ENCODE data around the gene BLMH. TPM values are rescaled to one million over a fixed set of nuclear protein-coding genes. Genes with fewer than 3 reads are reported as not detected.
"Not testable (repeated sequence)": the region's sequence is repeated elsewhere in the genome, so short reads cannot be mapped to it uniquely, and the experiment has no call there.

The BLMH gene
- total RNA-seq, 1 donor from 2014 or later, result 46.4 TPM

DNA sequence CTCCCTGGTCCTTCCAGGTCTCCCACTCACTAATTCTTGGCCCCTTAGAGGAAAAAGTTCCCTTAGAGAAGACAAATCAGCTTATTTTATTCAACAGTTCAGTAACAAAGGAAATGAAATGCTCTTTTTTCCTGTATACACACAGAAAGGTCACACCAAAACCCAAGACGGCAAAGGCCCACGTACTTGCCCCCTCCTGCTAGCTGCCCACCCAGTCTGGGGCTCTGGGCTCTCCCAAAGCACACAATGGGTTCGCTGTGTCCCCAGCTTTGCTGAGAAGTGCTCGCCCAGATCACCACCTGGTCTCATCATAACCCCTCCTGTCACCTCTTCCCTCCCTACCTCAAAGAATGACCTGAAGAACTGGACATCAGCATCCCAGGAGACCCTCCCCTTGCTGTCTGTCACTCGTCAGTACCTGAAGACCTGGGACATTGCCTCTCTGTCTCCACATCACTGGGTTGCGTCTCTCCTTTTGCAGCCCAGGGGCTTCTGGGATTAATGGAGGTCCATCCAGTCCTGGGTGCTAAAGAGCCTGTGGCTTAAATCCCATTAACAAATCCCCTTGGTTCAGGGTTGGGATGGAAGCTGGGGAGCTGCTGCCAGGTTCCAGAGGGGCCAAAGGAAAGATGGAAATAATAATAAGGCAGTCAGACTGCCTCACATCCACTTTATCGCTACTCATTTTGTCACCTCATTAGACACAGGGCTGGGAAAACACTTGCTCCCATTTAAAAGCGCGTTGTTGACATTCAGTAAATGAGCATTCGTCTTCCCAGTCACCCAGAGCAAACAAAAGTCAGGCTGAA is 59.5 kb downstream of the BLMH start:
- DNase-seq (ENCODE audit: extremely low read depth, low read depth, low spot score), result no peak

DNA sequence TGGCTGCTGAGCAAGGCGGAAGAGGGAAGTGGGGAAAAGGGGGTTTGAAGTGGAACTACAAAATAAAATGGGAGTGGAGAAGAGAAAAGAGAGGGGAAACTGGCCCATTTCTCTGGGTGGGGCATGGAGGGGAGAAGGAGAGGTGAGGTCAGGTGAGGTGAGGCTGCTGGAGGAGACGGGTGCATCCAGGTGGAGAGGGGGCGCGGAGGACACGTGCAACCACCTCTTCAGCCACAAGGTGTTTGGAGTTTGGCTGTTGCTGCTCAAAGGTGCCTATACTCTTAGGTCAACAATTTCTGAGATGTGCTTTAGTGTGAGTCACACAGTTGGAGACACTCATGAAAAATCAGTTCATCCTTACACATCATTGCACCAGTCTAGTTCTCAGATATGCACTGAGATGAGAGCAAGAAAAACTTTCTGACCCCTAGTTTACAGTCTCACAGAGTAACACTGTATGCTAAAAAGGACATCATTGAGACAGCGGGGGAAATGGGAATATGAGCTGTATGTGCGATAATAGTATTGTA is 61.1 kb downstream of the BLMH start:
- no peak for DNase-seq (ENCODE audit: extremely low read depth, low read depth, low spot score)

DNA sequence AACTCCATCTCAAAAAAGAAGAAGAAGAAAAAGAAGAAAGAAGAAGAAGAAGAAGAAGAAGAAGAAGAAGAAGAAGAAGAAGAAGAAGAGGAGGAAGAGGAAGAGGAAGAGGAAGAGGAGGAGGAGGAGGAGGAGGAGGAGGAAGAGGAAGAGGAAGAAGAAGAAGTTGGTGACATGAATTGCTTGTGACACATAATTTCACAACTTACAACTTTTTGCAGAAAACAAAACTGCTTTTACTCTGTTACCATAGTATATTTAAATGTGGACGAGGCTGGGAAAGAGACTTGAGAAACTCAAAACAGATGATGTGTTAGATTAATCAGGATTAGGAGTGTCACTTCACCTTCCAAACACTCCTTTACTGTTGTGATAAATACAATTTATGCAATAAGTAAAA is 61.7 kb downstream of the BLMH start:
- DNase-seq (ENCODE audit: extremely low read depth, low read depth, low spot score), result not testable (repeated sequence)

GRCh38 chr17:30229012-30229411 is 62.7 kb downstream of the BLMH start:
- DNase-seq (ENCODE audit: extremely low read depth, low read depth, low spot score), result no peak

- no peak for DNase-seq (ENCODE audit: extremely low read depth, low read depth, low spot score)
Observed at GRCh38 chr17:30228011-30228410, 63.7 kb downstream of the BLMH start.

DNA sequence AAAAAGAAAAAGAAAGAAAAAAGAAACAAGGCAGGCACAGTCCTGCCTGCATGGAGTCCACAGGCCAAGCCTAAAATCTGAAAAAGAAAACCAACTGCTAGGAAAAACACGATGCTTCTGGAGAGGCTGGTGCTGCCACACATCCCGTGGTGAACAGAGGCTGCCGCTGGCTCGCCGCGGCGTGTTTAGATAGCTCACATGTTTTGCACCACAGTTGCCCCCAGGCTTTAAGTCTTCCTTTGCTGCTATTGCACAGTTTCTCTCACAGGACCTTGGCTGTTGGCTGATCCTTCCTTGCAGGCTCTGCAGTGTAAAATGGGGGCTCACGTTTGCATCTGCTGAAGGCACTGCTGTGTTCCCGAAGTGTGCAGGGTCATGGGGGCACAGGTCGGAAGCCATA is 64.9 kb downstream of the BLMH start:
- no peak for DNase-seq (ENCODE audit: extremely low read depth, low read depth, low spot score)

GRCh38 chr17:30225919-30226553 is 65.7 kb downstream of the BLMH start:
- no peak for DNase-seq (ENCODE audit: extremely low read depth, low read depth, low spot score)

DNA sequence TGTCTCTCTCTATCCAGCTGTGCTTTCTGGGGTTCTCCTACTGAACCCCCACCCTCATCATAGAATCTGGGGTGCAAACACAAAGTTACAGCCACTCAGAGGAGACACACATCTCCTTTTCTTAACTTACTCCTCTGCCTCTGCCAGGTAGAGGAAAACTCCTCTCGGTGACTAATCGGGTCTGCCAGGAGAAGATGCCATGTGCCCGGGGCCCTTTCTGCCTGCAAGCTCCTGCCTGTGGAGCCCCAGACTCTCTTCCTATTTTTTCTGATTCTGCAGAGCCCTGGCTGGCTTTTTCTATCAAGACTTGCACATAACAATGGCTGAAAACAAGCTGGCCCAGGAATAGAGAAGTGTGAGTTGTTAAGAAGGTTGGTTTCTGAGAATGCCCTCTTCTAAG is 66.6 kb downstream of the BLMH start:
- DNase-seq (ENCODE audit: extremely low read depth, low read depth, low spot score), result no peak

DNA sequence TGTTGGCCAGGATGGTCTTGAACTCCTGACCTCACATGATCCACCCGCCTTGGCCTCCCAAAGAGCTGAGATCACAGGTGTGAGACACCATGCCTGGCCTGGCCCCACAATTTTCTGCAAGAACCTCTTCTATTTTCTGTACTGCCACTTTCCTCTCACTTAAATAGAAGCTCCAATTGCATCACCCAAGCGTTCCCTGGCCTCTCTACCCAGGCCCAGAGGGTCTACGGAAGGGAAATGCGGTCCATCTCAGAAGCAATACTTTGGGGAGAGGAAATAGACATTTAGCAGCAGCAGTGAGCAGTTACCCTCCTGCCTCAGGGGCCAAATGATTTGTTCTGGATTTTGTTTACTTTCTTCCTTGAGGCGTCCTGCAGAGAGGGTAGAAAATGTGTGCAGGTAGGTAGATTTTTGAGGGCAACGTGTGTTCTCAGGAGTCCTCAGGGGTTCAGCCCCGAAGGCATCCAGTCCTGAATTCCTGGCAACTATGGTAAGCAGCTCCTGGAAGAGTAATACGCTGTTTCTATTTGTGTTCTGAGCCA is 67.3 kb downstream of the BLMH start:
- DNase-seq (ENCODE audit: extremely low read depth, low read depth, low spot score), result no peak

GRCh38 chr17:30222721-30223175 is 69.0 kb downstream of the BLMH start:
- no peak for DNase-seq (ENCODE audit: extremely low read depth, low read depth, low spot score)

- no peak for DNase-seq (ENCODE audit: extremely low read depth, low read depth, low spot score)
Observed at GRCh38 chr17:30222251-30222650, 69.5 kb downstream of the BLMH start.

GRCh38 chr17:30221346-30221745 is 70.4 kb downstream of the BLMH start:
- DNase-seq (ENCODE audit: extremely low read depth, low read depth, low spot score), result no peak

DNA sequence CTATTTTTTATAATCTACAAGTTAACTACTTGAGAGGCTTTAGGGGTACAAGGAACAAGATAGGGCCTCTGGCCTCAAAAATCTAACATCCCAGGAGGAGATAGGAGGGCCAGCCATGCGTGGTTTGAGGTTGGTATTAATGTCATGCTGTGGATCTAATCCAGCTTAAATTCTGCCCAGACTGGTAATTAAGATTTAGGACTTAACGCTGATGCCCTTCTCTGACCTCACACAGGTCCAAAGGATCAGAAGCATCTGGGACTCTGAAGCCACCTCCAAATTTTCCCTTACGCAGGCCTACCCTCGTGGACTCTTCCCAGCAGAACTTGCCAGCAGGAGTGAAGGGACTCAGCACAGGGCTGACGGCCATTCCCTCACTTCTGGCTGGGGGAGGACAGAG is 71.3 kb downstream of the BLMH start:
- DNase-seq (ENCODE audit: extremely low read depth, low read depth, low spot score), result no peak

- no peak for DNase-seq (ENCODE audit: extremely low read depth, low read depth, low spot score)
Observed at GRCh38 chr17:30219833-30220232, 71.9 kb downstream of the BLMH start.

DNA sequence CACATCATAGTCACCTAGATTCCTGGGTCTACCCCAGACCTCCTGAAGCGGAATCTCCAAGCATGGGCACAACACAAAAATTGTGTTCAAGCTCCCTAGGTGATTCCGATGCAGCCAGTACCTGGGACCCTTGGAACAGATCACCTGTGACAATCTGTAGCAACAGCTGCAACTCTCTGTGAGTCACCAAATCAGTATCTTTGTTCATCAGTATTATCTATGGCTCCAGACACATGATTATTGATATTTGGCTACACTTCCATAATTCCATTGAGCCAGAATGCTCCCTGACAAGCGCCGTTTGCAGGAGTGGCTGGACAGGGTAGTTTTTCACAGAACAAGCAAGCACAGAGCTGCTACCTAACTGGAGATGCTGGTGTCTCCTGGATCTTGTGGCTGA is 72.4 kb downstream of the BLMH start:
- no peak for DNase-seq (ENCODE audit: extremely low read depth, low read depth, low spot score)

- no peak for DNase-seq (ENCODE audit: extremely low read depth, low read depth, low spot score)
Observed at GRCh38 chr17:30218799-30219198, 72.9 kb downstream of the BLMH start.

- no peak for DNase-seq (ENCODE audit: extremely low read depth, low read depth, low spot score)
Observed at GRCh38 chr17:30217746-30218245, 73.9 kb downstream of the BLMH start.

DNA sequence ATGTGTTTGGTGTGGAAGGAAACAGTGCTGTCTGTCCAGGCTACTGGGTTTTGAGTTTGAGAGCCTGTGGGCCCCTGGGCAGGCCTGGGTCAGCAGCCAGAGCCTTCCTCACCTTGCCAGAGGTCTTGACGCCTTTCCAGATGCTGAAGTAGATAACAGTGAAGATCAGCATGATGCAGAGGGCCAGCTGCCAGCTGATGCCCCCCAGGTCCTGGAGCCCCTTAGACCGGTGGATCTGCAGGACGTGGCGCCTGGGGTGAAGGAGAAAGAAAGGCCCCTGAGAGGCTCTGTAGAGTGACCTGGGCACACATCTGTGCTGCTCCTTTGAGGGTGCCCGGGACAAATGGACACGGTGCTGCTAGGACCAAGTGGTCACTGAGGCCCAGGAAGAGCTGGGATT is 74.7 kb downstream of the BLMH start:
- no peak for DNase-seq (ENCODE audit: extremely low read depth, low read depth, low spot score)

DNA sequence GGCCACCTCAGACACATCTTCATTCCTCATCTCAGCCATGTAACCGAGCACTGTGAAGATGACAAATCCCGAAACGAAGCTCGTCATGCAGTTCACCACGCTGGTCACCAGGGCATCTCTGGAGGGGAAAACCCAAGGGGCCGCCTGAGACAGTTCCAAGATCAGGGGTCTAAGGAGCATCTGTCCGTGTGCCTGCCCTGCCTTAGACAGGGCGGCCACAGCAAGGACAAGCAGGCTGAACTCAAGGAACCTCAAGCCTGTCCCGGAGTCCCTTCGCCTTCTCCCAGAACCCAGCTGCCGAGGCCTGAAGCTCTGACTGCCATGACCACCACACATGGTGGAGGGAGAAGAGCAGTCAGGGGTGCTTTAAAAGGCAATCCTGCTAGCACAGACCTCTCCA is 79.0 kb downstream of the BLMH start:
- DNase-seq (ENCODE audit: extremely low read depth, low read depth, low spot score), result no peak

- DNase-seq (ENCODE audit: extremely low read depth, low read depth, low spot score), result no peak
Observed at GRCh38 chr17:30211371-30211770, 80.4 kb downstream of the BLMH start.

GRCh38 chr17:30210901-30211300 is 80.8 kb downstream of the BLMH start:
- no peak for DNase-seq (ENCODE audit: extremely low read depth, low read depth, low spot score)

- DNase-seq (ENCODE audit: extremely low read depth, low read depth, low spot score), result no peak
Observed at GRCh38 chr17:30210366-30210765, 81.4 kb downstream of the BLMH start.
